Natural killer cell (primary cell): ENCODE data around the gene ARAP1. TPM values are rescaled to one million over a fixed set of nuclear protein-coding genes. Genes with fewer than 3 reads are reported as not detected.

Experiments
- ATAC-seq, 3 donors: fragments of 150-1000 bp in 2 of 3; fragments of 200-7000 bp in 1 of 3; cut with Tn5 transposase; 1 replicate in 1 of 3; 2 replicates in 2 of 3; pipeline ENCODE4 v1.10.0; 2021; ENCODE audit warnings: mild to moderate bottlenecking in 2 of 3, moderate library complexity in 2 of 3
- DNase-seq, 2 donors: peaks; one replicate each; pipeline versions ENCODE4 v3.0.0 to v3.0.0-alpha.2; 2013 to 2021; ENCODE audit warnings: mixed read lengths in 1 of 2
- H3K27ac ChIP-seq: one replicate; pipeline ENCODE4 v1.5.1; 2013; ENCODE audit warnings: mild to moderate bottlenecking, low read length
- H3K27me3 ChIP-seq: one replicate; pipeline ENCODE4 v1.6.1; 2013; ENCODE audit warnings: low read length; ENCODE audit not compliant: control insufficient read depth, insufficient read depth
- H3K36me3 ChIP-seq: one replicate; pipeline ENCODE4 v1.6.1; 2013; ENCODE audit warnings: low read length; ENCODE audit not compliant: control insufficient read depth, insufficient read depth
- H3K4me1 ChIP-seq: one replicate; pipeline ENCODE4 v1.6.1; 2013; ENCODE audit warnings: low read length; ENCODE audit not compliant: control insufficient read depth, insufficient read depth
- H3K4me3 ChIP-seq: one replicate; pipeline ENCODE4 v1.5.1; 2013; ENCODE audit warnings: low read length
- H3K9me3 ChIP-seq: one replicate; pipeline ENCODE4 v1.6.1; 2013; ENCODE audit warnings: low read length; ENCODE audit not compliant: control insufficient read depth, insufficient read depth
- H3K27ac Mint-ChIP-seq, 2 donors: one replicate each; pipeline ENCODE4 v1.8.0; 2022; ENCODE audit warnings: mild to moderate bottlenecking in 2 of 2, mixed read lengths in 2 of 2, moderate library complexity in 1 of 2
- H3K27me3 Mint-ChIP-seq, 2 donors: one replicate each; pipeline ENCODE4 v1.8.0; 2022; ENCODE audit warnings: low read depth in 2 of 2, mixed read lengths in 2 of 2
- H3K36me3 Mint-ChIP-seq: one replicate; pipeline ENCODE4 v1.8.0; 2022; ENCODE audit warnings: mixed read lengths
- H3K4me1 Mint-ChIP-seq, 2 donors: one replicate each; pipeline ENCODE4 v1.8.0; 2022; ENCODE audit warnings: mixed read lengths in 2 of 2
- H3K4me3 Mint-ChIP-seq: one replicate; pipeline ENCODE4 v1.8.0; 2022; ENCODE audit warnings: mild to moderate bottlenecking, moderate library complexity, mixed read lengths
- H3K9me3 Mint-ChIP-seq, 2 donors: one replicate each; pipeline ENCODE4 v1.8.0; 2022; ENCODE audit warnings: mixed read lengths in 2 of 2
- CTCF ChIP-seq: fragments of 200-600 bp; IDR thresholded peaks from one replicate; pipeline ENCODE4 v1.8.0; 2022; ENCODE audit warnings: antibody characterized with exemption
- WGBS: methylation state at CpG from one replicate; pipeline ENCODE4 v1.1.7; 2013; ENCODE audit warnings: missing lambda C conversion rate; ENCODE audit not compliant: insufficient coverage; 5-methylcytosine and 5-hydroxymethylcytosine counted together
- intact Hi-C: fragments of 100-400 bp; cut with micrococcal nuclease; formaldehyde crosslinking; loops from one replicate; pipeline ENCODE4 v1.14.2; 2022
- total RNA-seq, 4 donors: library from RNA; stranded (reverse); fragments of 120-200 nt in 1 of 4; gene quantifications; one replicate each; pipeline versions ENCODE4 v1.2.3 to v1.2.4, GENCODE V29; 2013 to 2022

The ARAP1 gene
- total RNA-seq, 3 donors from 2014 or later (not counting 1 experiment from before 2014, with no cell fraction given) = 293 to 327 (median 296) TPM

GRCh38 chr11:72684236-72684912 is 67.8 kb downstream of the ARAP1 start:
- Mint-ChIP-seq H3K27ac (peak overlapping the region in 1 of 2 donors; percentile 61), H3K36me3 (no peaks in the 10 kb centered on the region), H3K4me3 (no peak overlapping the region), H3K4me1 (peaks cover 20 to 39% of the 10 kb centered on the region in 2 donors), H3K9me3 (no peaks in the 10 kb centered on the region), H3K27me3 (no peaks in the 10 kb centered on the region)
- Histone ChIP-seq H3K36me3 (peaks cover 42% of the 10 kb centered on the region), H3K27ac (no peak overlapping the region), H3K27me3 (no peaks in the 10 kb centered on the region), H3K4me3 (no peak overlapping the region), H3K4me1 (peaks cover 5% of the 10 kb centered on the region), H3K9me3 (no peaks in the 10 kb centered on the region)
- WGBS = 77% methylated on average over 9 of the region's 9 CpGs
- ATAC-seq (peak; percentile 42 to 52 (median 51)), DNase-seq (peak; percentile 23 to 60)
- intact Hi-C loops = loop anchor here (5.0 kb wide), 1 partner anchor 493 kb away; no protein-coding TSS in a partner anchor
- no peak for TF ChIP-seq CTCF

- peaks cover 24 to 44% of the 10 kb centered on the region in 2 donors for H3K4me1 Mint-ChIP-seq
- H3K27me3 Mint-ChIP-seq = no peaks in the 10 kb centered on the region
- no peak overlapping the region for H3K4me3 ChIP-seq
- H3K4me3 Mint-ChIP-seq = no peak overlapping the region
- peaks cover 37% of the 10 kb centered on the region for H3K36me3 ChIP-seq
- H3K4me1 ChIP-seq = peaks cover 5% of the 10 kb centered on the region
- peak; percentile 70 to 78 for DNase-seq
- TF ChIP-seq CTCF = peak; percentile 91
- WGBS = 59% methylated on average over 7 of the region's 7 CpGs
- H3K9me3 ChIP-seq = no peaks in the 10 kb centered on the region
- no peaks in the 10 kb centered on the region for H3K36me3 Mint-ChIP-seq
- peak overlapping the region in 1 of 2 donors; percentile 61 for H3K27ac Mint-ChIP-seq
- intact Hi-C loops = loop anchor here (1.0 to 5.0 kb wide), 3 partner anchors 99 to 494 kb away; no protein-coding TSS in a partner anchor
- ATAC-seq = peak; percentile 74 to 78 (median 76)
- H3K27me3 ChIP-seq = no peaks in the 10 kb centered on the region
- H3K27ac ChIP-seq = no peak overlapping the region
- H3K9me3 Mint-ChIP-seq = no peaks in the 10 kb centered on the region
Observed at GRCh38 chr11:72683782-72684200, 68.4 kb downstream of the ARAP1 start.

- DNase-seq (no peak), ATAC-seq (no peak)
- Mint-ChIP-seq H3K36me3 (no peaks in the 10 kb centered on the region), H3K4me3 (no peak overlapping the region), H3K9me3 (no peaks in the 10 kb centered on the region), H3K27me3 (no peaks in the 10 kb centered on the region), H3K27ac (peak overlapping the region; percentile 69 to 78), H3K4me1 (peaks cover 24 to 45% of the 10 kb centered on the region in 2 donors)
- Histone ChIP-seq H3K27me3 (no peaks in the 10 kb centered on the region), H3K4me1 (peaks cover 5% of the 10 kb centered on the region), H3K27ac (no peak overlapping the region), H3K36me3 (peaks cover 30% of the 10 kb centered on the region), H3K4me3 (no peak overlapping the region), H3K9me3 (no peaks in the 10 kb centered on the region)
- intact Hi-C loops = loop anchor here (1.0 to 5.0 kb wide), 3 partner anchors 98 to 494 kb away; no protein-coding TSS in a partner anchor
- TF ChIP-seq CTCF = no peak
- WGBS = 78% methylated on average over 4 of the region's 4 CpGs
Observed at GRCh38 chr11:72682858-72683243, 69.4 kb downstream of the ARAP1 start.
